Forelimb muscle (tissue), 1 donor: ENCODE results near the gene KRT3. TPM values are rescaled to one million over a fixed set of nuclear protein-coding genes. Genes with fewer than 3 reads are reported as not detected.

Experiments
- DNase-seq: peaks from one replicate; pipeline ENCODE4 v3.0.0-alpha.2; 2013; ENCODE audit warnings: low read depth
- polyA plus RNA-seq: library from polyadenylated mRNA; unstranded; fragments of 120-200 nt; gene quantifications from one replicate; pipeline ENCODE4 v1.2.1, GENCODE V29; 2013; ENCODE audit not compliant: insufficient read length

KRT3 gene
- polyA plus RNA-seq, 1 donor, result not detected

- DNase-seq, result no peak
Measured at GRCh38 chr12:52740584-52740983, 55.3 kb downstream of the KRT3 start.

GRCh38 chr12:52739963-52740362 is 56.0 kb downstream of the KRT3 start:
- no peak for DNase-seq

Other genes starting within 250 kb of the KRT3 start
- not detected for gene KRT71, start 243.0 kb downstream of the KRT3 start, polyA plus RNA-seq
- not detected for gene KRT74, start 222.3 kb downstream of the KRT3 start, polyA plus RNA-seq
- gene KRT72, start 194.7 kb downstream of the KRT3 start, polyA plus RNA-seq, result 0.08 TPM
- not detected for gene KRT73, start 177.6 kb downstream of the KRT3 start, polyA plus RNA-seq
- gene KRT2, start 143.9 kb downstream of the KRT3 start, polyA plus RNA-seq, result not detected
- 1.0 TPM for gene KRT1, start 115.7 kb downstream of the KRT3 start, polyA plus RNA-seq
- not detected for gene KRT77, start 92.6 kb downstream of the KRT3 start, polyA plus RNA-seq
- not detected for gene KRT76, start 18.8 kb downstream of the KRT3 start, polyA plus RNA-seq
- gene KRT4, start 18.0 kb upstream of the KRT3 start, polyA plus RNA-seq, result not detected
- not detected for gene KRT79, start 38.2 kb upstream of the KRT3 start, polyA plus RNA-seq
- not detected for gene KRT78, start 52.9 kb upstream of the KRT3 start, polyA plus RNA-seq
- gene KRT8, start 109.0 kb upstream of the KRT3 start, polyA plus RNA-seq, result 3.2 TPM
- 4.0 TPM for gene KRT18, start 153.0 kb upstream of the KRT3 start, polyA plus RNA-seq
- gene EIF4B, start 210.3 kb upstream of the KRT3 start, polyA plus RNA-seq, result 449 TPM